NCI-H82 treated with DMSO at 0.1 percent for 48 hours (cell line): ENCODE results near the gene BCAP31.

ENCODE experiments used
- DNase-seq: peaks from one replicate; lab custom pipeline; 2025; ENCODE audit not compliant: unreplicated experiment; lab: John Stamatoyannopoulos, UW

BCAP31 gene

GRCh38 chrX:153724252-153725038 lies at the start of gene BCAP31, which contains the start of gene ABCD1:
BCAP31 (minus strand) TSS chrX:153724387; CDS start chrX:153723244, 1,143 bp downstream.
ABCD1 (plus strand) TSS chrX:153724856; CDS start chrX:153725267, 411 bp downstream.
- DNase-seq = peak; percentile 73

DNA sequence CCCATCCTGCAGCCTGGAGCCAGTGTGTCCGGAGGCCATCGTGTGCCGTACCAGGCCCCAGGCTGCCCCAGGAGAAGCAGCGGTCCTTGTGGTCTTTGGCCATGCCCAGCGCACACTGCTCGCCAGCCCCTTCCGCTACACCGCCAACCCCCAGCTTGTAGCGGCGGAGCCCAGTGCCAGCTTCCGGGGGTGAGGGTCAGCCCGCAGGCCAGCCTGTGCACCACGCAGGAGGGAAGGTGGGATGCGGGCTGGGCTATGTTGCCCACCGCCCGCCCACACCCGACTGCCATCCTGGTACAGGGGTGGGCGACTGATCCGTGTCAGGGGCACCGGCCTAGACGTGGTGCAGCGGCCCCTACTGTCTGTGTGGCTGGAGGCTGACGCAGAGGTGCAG lies 49.0 kb upstream of the BCAP31 start:
- DNase-seq = no peak

DNA sequence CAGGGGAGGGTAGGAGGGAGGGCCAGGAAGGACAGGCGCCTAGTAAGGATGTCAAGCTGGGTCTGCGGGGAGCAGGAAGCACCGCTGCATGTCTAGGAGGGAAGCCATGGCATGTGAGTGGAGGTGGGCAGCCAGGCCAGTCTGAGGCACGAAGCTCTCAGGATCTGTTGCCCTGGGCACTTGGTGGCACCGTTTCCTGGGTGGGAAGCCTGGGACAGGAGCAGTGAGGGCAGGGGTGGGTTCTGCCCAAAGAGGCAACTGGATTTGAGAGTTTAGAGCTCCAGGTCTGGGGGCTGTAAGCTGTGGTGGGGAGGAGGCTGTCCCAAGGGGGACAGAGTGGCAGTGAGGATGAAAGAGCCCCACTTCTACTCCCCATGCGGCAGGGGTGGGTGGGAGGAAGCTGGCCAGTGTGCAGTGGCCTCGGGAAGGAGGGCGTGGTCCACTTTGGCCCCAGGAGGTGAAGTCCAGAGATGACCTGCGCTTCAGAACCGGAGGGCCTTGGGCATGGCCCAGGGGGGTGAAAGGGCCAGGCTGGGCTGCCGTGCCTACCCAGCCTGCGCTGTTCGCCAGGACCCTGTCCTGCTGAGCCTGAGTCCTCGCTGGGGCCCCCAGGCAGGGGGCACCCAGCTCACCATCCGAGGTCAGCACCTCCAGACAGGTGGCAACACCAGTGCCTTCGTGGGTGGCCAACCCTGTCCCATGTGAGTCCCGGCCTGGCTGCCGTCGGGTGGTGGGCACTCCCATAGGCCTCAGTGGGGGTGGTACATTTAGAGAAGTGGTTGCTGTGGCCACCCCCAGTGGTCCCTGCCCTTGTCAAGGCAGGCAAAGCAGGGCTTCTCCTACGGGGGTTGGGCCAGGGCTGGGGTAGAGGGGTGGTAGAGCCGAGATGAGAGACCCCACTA lies 48.4 kb upstream of the BCAP31 start:
- DNase-seq = no peak

DNA sequence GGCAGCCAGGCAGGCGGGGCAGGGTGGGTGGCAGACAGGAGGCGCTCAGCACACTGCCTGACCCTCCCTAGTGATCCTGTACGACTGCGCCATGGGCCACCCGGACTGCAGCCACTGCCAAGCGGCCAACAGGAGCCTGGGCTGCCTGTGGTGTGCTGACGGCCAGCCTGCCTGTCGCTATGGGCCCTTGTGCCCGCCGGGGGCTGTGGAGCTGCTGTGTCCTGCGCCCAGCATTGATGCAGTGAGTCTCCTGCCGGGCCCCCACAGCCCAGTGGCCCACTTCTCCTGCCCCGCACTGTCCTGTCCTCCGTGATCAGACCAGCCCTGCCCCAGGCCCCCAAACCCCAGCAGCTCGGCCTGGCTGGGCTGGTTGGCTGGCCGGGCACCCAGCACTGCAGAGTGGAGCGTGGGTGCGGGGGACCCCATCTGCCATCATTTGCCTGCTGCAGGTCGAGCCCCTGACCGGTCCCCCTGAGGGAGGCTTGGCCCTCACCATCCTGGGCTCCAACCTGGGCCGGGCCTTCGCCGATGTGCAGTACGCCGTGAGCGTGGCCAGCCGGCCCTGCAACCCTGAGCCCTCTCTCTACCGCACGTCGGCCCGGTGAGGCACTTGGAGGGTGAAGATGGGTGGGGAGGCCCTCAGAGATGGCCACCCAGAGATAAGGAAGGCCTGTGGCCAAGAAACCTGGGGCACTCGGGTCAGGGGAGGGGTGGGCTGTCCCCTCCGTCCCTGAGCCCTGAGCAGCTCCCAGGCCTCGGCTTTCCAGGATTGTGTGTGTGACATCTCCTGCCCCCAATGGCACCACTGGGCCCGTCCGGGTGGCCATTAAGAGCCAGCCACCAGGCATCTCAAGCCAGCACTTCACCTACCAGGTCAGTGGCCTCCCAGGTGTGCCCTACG lies 47.5 kb upstream of the BCAP31 start:
- no peak for DNase-seq

GRCh38 chrX:153770601-153771414 lies 46.6 kb upstream of the BCAP31 start:
- DNase-seq = no peak

- DNase-seq = no peak
Observed at GRCh38 chrX:153769865-153770600, 45.8 kb upstream of the BCAP31 start.

DNA sequence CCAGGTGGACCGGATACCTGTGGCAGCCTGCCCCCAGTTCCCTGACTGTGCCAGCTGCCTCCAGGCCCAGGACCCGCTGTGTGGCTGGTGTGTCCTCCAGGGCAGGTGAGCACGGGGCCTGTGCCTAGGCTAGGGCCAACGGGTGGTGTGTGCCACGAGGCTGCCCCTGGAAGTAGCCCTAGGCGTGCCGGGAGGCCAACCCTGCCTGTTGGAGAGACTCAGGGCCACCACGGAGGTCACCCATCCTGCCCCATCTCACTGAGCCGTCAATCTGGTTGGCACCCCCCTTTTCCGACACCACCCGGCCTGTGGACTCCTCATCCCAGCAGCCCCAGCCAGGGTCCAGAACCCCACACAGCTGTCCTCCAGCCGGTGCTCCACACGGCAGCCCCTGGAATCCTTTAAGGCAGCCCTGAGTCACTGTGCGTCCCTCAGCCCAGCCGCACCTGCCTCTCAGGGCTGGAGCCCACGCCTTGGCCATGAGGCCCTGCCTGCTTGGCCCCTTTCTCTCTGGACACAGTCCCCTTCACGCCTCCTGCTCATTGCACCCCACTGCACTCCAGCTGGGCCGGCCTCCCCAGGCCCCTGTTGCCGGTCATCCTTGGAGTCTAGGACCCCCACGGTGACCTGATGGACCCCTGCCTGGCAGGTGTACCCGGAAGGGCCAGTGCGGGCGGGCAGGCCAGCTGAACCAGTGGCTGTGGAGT lies 45.1 kb upstream of the BCAP31 start:
- no peak for DNase-seq

- DNase-seq = no peak
Observed at GRCh38 chrX:153768311-153769157, 44.3 kb upstream of the BCAP31 start.

DNA sequence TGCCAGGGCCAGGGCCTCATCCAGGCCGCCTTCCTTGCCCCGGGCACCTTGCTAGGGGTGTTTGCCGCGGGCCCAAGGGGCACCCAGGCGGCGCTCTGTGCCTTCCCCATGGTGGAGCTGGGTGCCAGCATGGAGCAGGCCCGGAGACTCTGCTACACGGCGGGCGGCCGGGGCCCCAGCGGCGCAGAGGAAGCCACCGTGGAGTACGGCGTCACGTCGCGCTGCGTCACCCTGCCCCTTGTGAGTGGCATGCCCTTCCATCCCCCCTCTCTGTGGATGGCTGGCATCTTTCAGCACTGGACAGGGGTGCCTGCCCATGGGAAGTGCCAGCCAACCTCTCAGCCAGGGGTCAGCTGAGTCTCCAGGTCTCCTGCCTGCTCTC lies 43.5 kb upstream of the BCAP31 start:
- DNase-seq = no peak

- no peak for DNase-seq
Observed at GRCh38 chrX:153766871-153767673, 42.9 kb upstream of the BCAP31 start.

DNA sequence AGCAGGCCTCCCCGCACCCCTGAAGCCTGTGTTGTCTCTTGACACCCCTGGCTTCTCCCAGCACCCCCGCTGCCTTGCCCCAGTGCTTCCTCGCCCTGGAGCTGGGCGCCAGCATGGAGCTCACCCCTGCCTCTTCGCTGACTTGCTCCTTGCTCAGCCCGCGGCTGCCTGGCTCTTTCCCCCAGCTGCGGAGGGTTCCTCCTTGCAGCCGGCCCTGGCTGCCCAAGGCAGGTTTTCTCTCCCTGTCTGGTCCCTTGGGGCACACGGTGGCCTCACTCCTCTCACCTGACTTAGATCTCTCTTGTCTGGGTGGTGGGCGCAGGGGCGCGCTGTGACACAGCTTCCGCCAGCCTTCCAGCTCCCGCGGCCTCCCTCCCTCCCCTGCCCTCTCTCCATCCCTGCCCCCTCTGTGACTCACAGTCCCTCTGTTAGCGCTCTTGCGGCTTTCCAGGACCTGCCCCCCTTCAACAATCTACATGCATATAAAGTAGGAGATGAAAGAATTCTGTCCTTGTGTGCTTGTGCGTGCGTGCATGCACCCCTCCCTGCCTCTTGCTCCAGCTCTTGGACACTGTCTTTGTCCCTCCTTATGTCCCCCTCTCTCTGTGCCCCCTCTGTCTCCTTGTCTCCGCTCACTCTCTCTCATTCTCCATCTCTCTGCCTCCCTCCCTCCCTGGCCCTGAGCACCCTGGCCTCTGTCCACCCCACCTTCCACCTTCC lies 42.1 kb upstream of the BCAP31 start:
- DNase-seq = no peak

- no peak for DNase-seq
Observed at GRCh38 chrX:153765138-153766079, 41.2 kb upstream of the BCAP31 start.

GRCh38 chrX:153764786-153765137 lies 40.6 kb upstream of the BCAP31 start:
- no peak for DNase-seq

- peak; percentile 22 for DNase-seq
Observed at GRCh38 chrX:153763989-153764755, 40.0 kb upstream of the BCAP31 start, which contains the start of gene PLXNB3. PLXNB3 (plus strand) TSS chrX:153764249; CDS start chrX:153765536, 1,287 bp downstream.
